ENCODE measurements around the gene PLEKHM3.

- no peak for TF ChIP-seq L3MBTL2 (conservative IDR thresholded peaks at IDR 0.05)
- no peak for TF ChIP-seq BHLHE40 (IDR thresholded peaks at IDR 0.05; ENCODE audit: borderline replicate concordance)
- TF ChIP-seq ELF4 (IDR thresholded peaks at IDR 0.05), result no peak
- TF ChIP-seq SP1 (IDR thresholded peaks at IDR 0.05), result no peak
- no peak for TF ChIP-seq HDGF (IDR thresholded peaks at IDR 0.05; ENCODE audit: borderline replicate concordance)
- TF ChIP-seq FOXM1 (IDR thresholded peaks at IDR 0.05; ENCODE audit: borderline replicate concordance), result no peak
- no peak for TF ChIP-seq FOXK2 (IDR thresholded peaks at IDR 0.05)
- TF ChIP-seq ARNT (IDR thresholded peaks at IDR 0.05), result no peak
- TF ChIP-seq SUZ12 (IDR thresholded peaks at IDR 0.05), result no peak
- no peak for TF ChIP-seq FOXA1 (IDR thresholded peaks at IDR 0.05)
These were observed 21.4 kb upstream of the PLEKHM3 start for GRCh38 chr2:208046686-208047085.

Measured in HEK293T (cell line).